Common myeloid progenitor, CD34-positive (primary cell): ENCODE measurements around the gene HDGFL2.

Experiments used
- CTCF ChIA-PET: fragments of 350-600 bp; sonication (Branson Sonifier 250); formaldehyde crosslinking; loops from one replicate; lab custom pipeline; 2021; ENCODE audit warnings: antibody characterized with exemption; lab: Charles Lee
- POLR2A ChIA-PET: fragments of 350-600 bp; sonication (Branson Sonifier 250); formaldehyde crosslinking; loops from one replicate; lab custom pipeline; 2021; ENCODE audit warnings: antibody characterized with exemption; lab: Charles Lee
- DNase-seq, 3 donors: peaks; one replicate each; pipeline versions ENCODE4 v3.0.0 to v3.0.0-alpha.2; 2013
- H3K27ac ChIP-seq, 2 experiments: 1 replicate in 1 of 2; 2 replicates in 1 of 2; pipeline ENCODE4 v1.7.0; 2013; ENCODE audit warnings: inconsistent platforms in 2 of 2, low read length in 2 of 2, mild to moderate bottlenecking in 2 of 2, low read depth in 1 of 2, moderate library complexity in 1 of 2; ENCODE audit not compliant: severe bottlenecking in 2 of 2, insufficient read depth in 1 of 2, poor library complexity in 1 of 2
- H3K27me3 ChIP-seq, 5 experiments: replicated peaks in 2 of 5; 1 replicate in 3 of 5; 2 replicates in 2 of 5; pipeline versions ENCODE4 v1.6.1 to v1.7.0; 2013; ENCODE audit warnings: low read length in 4 of 5, mild to moderate bottlenecking in 2 of 5, moderate library complexity in 2 of 5, inconsistent platforms in 1 of 5; ENCODE audit not compliant: insufficient read depth in 5 of 5, control insufficient read depth in 4 of 5
- H3K36me3 ChIP-seq, 4 experiments: 1 replicate in 2 of 4; 2 replicates in 2 of 4; pipeline versions ENCODE4 v1.6.1 to v1.7.0; 2013; ENCODE audit warnings: low read length in 3 of 4, control low read depth in 1 of 4, mild to moderate bottlenecking in 1 of 4; ENCODE audit not compliant: control insufficient read depth in 4 of 4, insufficient read depth in 4 of 4
- H3K4me1 ChIP-seq, 4 experiments: 1 replicate in 3 of 4; 2 replicates in 1 of 4; pipeline versions ENCODE4 v1.6.1 to v1.7.1; 2013; ENCODE audit warnings: low read length in 3 of 4, mild to moderate bottlenecking in 3 of 4, control low read depth in 1 of 4, inconsistent platforms in 1 of 4, moderate library complexity in 1 of 4; ENCODE audit not compliant: control insufficient read depth in 4 of 4, insufficient read depth in 4 of 4; ENCODE audit errors: control extremely low read depth in 1 of 4
- H3K4me3 ChIP-seq, 7 experiments: 1 replicate in 4 of 7; 2 replicates in 3 of 7; pipeline versions ENCODE4 v1.5.1 to v1.7.0; 2013; ENCODE audit warnings: mild to moderate bottlenecking in 7 of 7, low read length in 6 of 7, moderate library complexity in 6 of 7, inconsistent platforms in 2 of 7, low read depth in 2 of 7, control low read depth in 1 of 7; ENCODE audit not compliant: insufficient read depth in 4 of 7, control insufficient read depth in 1 of 7; ENCODE audit errors: extremely low read depth in 1 of 7
- H3K9me3 ChIP-seq, 5 experiments: 1 replicate in 4 of 5; 2 replicates in 1 of 5; pipeline versions ENCODE4 v1.6.1 to v1.7.1; 2013; ENCODE audit warnings: low read length in 4 of 5, mild to moderate bottlenecking in 2 of 5, inconsistent platforms in 1 of 5, low read depth in 1 of 5, moderate library complexity in 1 of 5; ENCODE audit not compliant: control insufficient read depth in 4 of 5, insufficient read depth in 2 of 5; ENCODE audit errors: control extremely low read depth in 1 of 5
- WGBS: methylation state at CpG from one replicate; pipeline ENCODE4 v1.1.5; 2013; ENCODE audit not compliant: insufficient coverage; 5-methylcytosine and 5-hydroxymethylcytosine counted together

HDGFL2 gene

GRCh38 chr19:4430760-4431159 lies 41.3 kb upstream of the HDGFL2 start:
- POLR2A ChIA-PET = interaction anchor here (0.8 kb wide), 1 partner anchor 15 kb away, joined by 3 read pairs; no protein-coding TSS in a partner anchor
- Histone ChIP-seq H3K4me3 (no peak overlapping the region), H3K9me3 (no peaks in the 10 kb centered on the region), H3K27ac (no peak overlapping the region), H3K27me3 (no peaks in the 10 kb centered on the region), H3K4me1 (peaks cover 0 to 33% (median 27%) of the 10 kb centered on the region in 4 experiments), H3K36me3 (peaks cover 6 to 70% (median 31%) of the 10 kb centered on the region in 4 experiments)
- CTCF ChIA-PET = interaction anchor here (1.0 to 1.6 kb wide), 3 partner anchors 16 to 40 kb away, joined by 3 to 4 read pairs (median 3); no protein-coding TSS in a partner anchor
- 81% methylated on average over 5 of the region's 12 CpGs for WGBS
- DNase-seq = peak; percentile 79 to 94 (median 94)

GRCh38 chr19:4431296-4431695 lies 40.8 kb upstream of the HDGFL2 start:
- Histone ChIP-seq H3K9me3 (no peaks in the 10 kb centered on the region), H3K27me3 (no peaks in the 10 kb centered on the region), H3K4me3 (peak overlapping the region in 2 of 7 experiments; percentile 12 to 48), H3K4me1 (peaks cover 0 to 33% (median 27%) of the 10 kb centered on the region in 4 experiments), H3K27ac (peak overlapping the region; percentile 47 to 60), H3K36me3 (peaks cover 9 to 72% (median 33%) of the 10 kb centered on the region in 4 experiments)
- DNase-seq = no peak
- CTCF ChIA-PET = interaction anchor here (1.3 to 1.6 kb wide), 2 partner anchors 22 to 31 kb away, joined by 4 read pairs; partner anchors contain the start of gene SH3GL1
- 77% methylated on average over 8 of the region's 9 CpGs for WGBS
- POLR2A ChIA-PET = no interaction called here

- CTCF ChIA-PET = interaction anchor here (1.3 to 1.6 kb wide), 2 partner anchors 21 to 31 kb away, joined by 4 read pairs; partner anchors contain the start of gene SH3GL1
- no peaks in the 10 kb centered on the region for H3K9me3 ChIP-seq
- H3K36me3 ChIP-seq = peaks cover 7 to 80% (median 37%) of the 10 kb centered on the region in 4 experiments
- POLR2A ChIA-PET = no interaction called here
- peak overlapping the region; percentile 47 to 60 for H3K27ac ChIP-seq
- WGBS = 31% methylated on average over 20 of the region's 26 CpGs
- peaks cover 0 to 33% (median 27%) of the 10 kb centered on the region in 4 experiments for H3K4me1 ChIP-seq
- DNase-seq = peak; percentile 70 to 89 (median 87)
- H3K27me3 ChIP-seq = no peaks in the 10 kb centered on the region
- peak overlapping the region in 3 of 7 experiments; percentile 12 to 48 (median 12) for H3K4me3 ChIP-seq
Measured at GRCh38 chr19:4431808-4432674, 40.1 kb upstream of the HDGFL2 start.

DNA sequence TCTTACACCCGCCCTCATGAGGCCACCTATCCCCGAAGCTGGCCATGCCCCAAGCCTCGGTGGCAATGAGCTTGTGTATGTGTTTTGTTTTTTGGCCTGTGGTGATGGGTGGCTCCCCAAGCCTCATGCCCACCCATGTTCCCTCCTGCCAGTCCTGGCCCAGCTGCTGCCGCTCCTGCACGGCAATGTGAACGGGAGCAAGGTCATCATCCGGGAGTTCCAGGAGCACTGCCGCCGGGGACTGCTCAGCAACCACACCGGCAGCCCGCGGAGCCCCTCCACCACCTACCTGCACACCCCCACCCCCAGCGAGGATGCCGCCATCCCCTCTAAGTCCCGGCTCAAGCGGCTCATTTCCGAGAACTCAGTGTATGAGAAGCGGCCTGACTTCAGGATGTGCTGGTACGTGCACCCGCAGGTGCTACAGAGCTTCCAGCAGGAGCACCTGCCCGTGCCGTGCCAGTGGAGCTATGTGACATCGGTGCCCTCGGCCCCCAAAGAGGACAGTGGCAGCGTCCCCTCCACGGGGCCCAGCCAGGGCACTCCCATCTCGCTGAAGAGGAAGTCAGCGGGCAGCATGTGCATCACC lies 39.1 kb upstream of the HDGFL2 start:
- no peaks in the 10 kb centered on the region for H3K9me3 ChIP-seq
- ChIA-PET POLR2A (no interaction called here), CTCF (interaction anchor here (0.6 kb wide), 1 partner anchor 51 kb away, joined by 3 read pairs; no protein-coding TSS in a partner anchor)
- 94% methylated on average over 14 of the region's 28 CpGs for WGBS
- no peak overlapping the region for H3K4me3 ChIP-seq
- no peak for DNase-seq
- H3K27me3 ChIP-seq = no peaks in the 10 kb centered on the region
- H3K4me1 ChIP-seq = peaks cover 0 to 33% (median 27%) of the 10 kb centered on the region in 4 experiments
- peaks cover 7 to 86% (median 38%) of the 10 kb centered on the region in 4 experiments for H3K36me3 ChIP-seq
- no peak overlapping the region for H3K27ac ChIP-seq

DNA sequence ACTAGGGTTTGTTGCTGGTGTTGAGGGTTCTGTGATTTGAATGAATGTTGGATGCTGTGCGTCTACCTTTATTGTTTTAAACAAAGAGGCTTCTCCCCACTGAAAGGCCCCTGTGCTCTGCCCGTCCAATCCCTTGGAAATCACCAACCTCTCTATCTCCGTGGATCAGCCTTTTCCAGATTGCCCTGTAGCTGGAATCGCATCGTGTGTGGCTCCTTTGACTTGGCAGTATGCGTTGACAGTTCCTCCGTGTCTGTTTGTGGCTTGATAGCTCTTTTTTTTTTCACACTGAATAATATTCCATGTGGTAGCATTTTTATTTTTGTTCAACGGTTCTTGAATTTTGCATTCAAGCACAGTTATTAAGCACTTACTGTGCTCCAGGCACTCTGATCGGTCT lies 37.7 kb upstream of the HDGFL2 start:
- CTCF ChIA-PET = no interaction called here
- DNase-seq = no peak
- Histone ChIP-seq H3K4me1 (peaks cover 0 to 33% (median 27%) of the 10 kb centered on the region in 4 experiments), H3K4me3 (no peak overlapping the region), H3K9me3 (no peaks in the 10 kb centered on the region), H3K27me3 (no peaks in the 10 kb centered on the region), H3K27ac (no peak overlapping the region), H3K36me3 (peaks cover 5 to 81% (median 35%) of the 10 kb centered on the region in 4 experiments)
- 96% methylated on average over 9 of the region's 9 CpGs for WGBS
- POLR2A ChIA-PET = no interaction called here

DNA sequence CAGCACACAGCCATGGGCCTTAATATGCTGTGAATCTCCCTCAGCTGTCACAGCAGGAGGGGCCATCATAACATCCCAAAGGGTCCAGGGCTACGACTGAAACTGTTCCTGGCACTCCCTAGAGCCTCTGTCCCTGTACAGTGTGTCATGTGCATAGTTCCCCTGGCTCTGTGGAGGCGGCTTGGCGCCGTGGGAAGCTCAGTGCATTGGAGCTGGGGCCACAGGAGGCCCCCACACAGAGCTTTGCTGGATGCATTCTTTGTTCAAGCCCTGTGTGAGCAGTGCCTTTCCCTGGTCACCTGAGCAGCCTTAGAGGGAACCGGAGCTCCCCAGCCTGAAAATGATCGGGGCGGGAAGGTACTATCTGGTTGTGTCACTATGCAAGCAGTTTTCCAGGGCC lies 35.9 kb upstream of the HDGFL2 start:
- Histone ChIP-seq H3K9me3 (no peaks in the 10 kb centered on the region), H3K4me3 (no peak overlapping the region), H3K27ac (no peak overlapping the region), H3K27me3 (no peaks in the 10 kb centered on the region), H3K36me3 (peaks cover 5 to 80% (median 37%) of the 10 kb centered on the region in 4 experiments), H3K4me1 (peaks cover 0 to 18% (median 16%) of the 10 kb centered on the region in 4 experiments)
- WGBS = 98% methylated on average over 7 of the region's 7 CpGs
- ChIA-PET POLR2A (interaction anchor here (0.6 kb wide), 1 partner anchor 194 kb away, joined by 4 read pairs; no protein-coding TSS in a partner anchor), CTCF (interaction anchor here (1.4 kb wide), 1 partner anchor 35 kb away, joined by 3 read pairs; no protein-coding TSS in a partner anchor)
- no peak for DNase-seq
